SK-N-SH (cell line): ENCODE data around the gene HLA-DMA.

ENCODE experiments used
- CTCF ChIP-seq: fragments of 200-600 bp; sonication (generic); IDR thresholded peaks from 2 replicates; pipeline ENCODE4 v1.6.1; 2017; ENCODE audit warnings: antibody characterized with exemption, mild to moderate bottlenecking, moderate library complexity
- FOXM1 ChIP-seq: IDR thresholded peaks from 2 replicates; pipeline ENCODE4 v1.4.0; 2012; ENCODE audit warnings: low read depth, mild to moderate bottlenecking
- MEF2A ChIP-seq: IDR thresholded peaks from 2 replicates; pipeline ENCODE4 v1.4.0; 2012; ENCODE audit warnings: low read depth, borderline replicate concordance
- NRF1 ChIP-seq: IDR thresholded peaks from 2 replicates; pipeline ENCODE4 v1.6.1; 2012; ENCODE audit warnings: low read depth, mild to moderate bottlenecking, low read length
- POLR2AphosphoS5 ChIP-seq: IDR thresholded peaks from 2 replicates; pipeline ENCODE4 v1.6.1; 2012; ENCODE audit warnings: low read depth, low read length
- REST ChIP-seq: IDR thresholded peaks from 2 replicates; pipeline ENCODE4 v1.6.1; 2012; ENCODE audit warnings: mild to moderate bottlenecking, low read depth, low read length, moderate library complexity
- RFX5 ChIP-seq: IDR thresholded peaks from 2 replicates; pipeline ENCODE4 v1.6.1; 2012; ENCODE audit warnings: mild to moderate bottlenecking, improper control_type of control experiment, low read length
- USF1 ChIP-seq: IDR thresholded peaks from 2 replicates; pipeline ENCODE4 v1.4.0; 2012; ENCODE audit warnings: low read depth, borderline replicate concordance
- USF2 ChIP-seq: fragments of 150-350 bp; IDR thresholded peaks from 2 replicates; pipeline ENCODE4 v1.6.1; 2017; ENCODE audit warnings: antibody characterized with exemption, low read length, low read depth, borderline replicate concordance

- TF ChIP-seq POLR2AphosphoS5 (no peak), CTCF (no peak), NRF1 (no peak), RFX5 (no peak), USF2 (no peak), MEF2A (no peak), REST (no peak), FOXM1 (no peak), USF1 (no peak)
These were observed 42.6 kb upstream of the HLA-DMA start for GRCh38 chr6:32995448-32995847.
